CD1c-positive myeloid dendritic cell (primary cell): ENCODE measurements around the gene FRY.

Experiments used
- DNase-seq: peaks from one replicate; pipeline ENCODE4 v3.0.0-alpha.2; 2016; ENCODE audit errors: extremely low spot score

The FRY gene

GRCh38 chr13:32309312-32310133 lies 277.9 kb downstream of the FRY start:
- DNase-seq, result no peak

GRCh38 chr13:32310134-32310706 lies 278.6 kb downstream of the FRY start:
- peak; percentile 63 for DNase-seq

- no peak for DNase-seq
Observed at GRCh38 chr13:32311188-32311897, 279.8 kb downstream of the FRY start.

- DNase-seq, result peak; percentile 89
Observed at GRCh38 chr13:32314271-32315237, 283.0 kb downstream of the FRY start.

GRCh38 chr13:32315238-32316027 lies 283.9 kb downstream of the FRY start, which contains the start of the genes BRCA2 and ZAR1L:
Gene BRCA2 (plus strand): TSS chr13:32315508. CDS start chr13:32316461, 953 bp downstream.
Gene ZAR1L (minus strand): TSS chr13:32315363. CDS start chr13:32311925, 3,438 bp downstream.
- DNase-seq, result peak; percentile 98

GRCh38 chr13:32316028-32316339 lies 284.4 kb downstream of the FRY start:
- no peak for DNase-seq

- peak; percentile 72 for DNase-seq
Observed at GRCh38 chr13:32316501-32316900, 284.9 kb downstream of the FRY start.

GRCh38 chr13:32317716-32318465 lies 286.3 kb downstream of the FRY start:
- DNase-seq, result peak; percentile 86

GRCh38 chr13:32320528-32320927 lies 289.0 kb downstream of the FRY start:
- no peak for DNase-seq

- no peak for DNase-seq
Observed at GRCh38 chr13:32323912-32324311, 292.3 kb downstream of the FRY start.

GRCh38 chr13:32330441-32330840 lies 298.9 kb downstream of the FRY start:
- DNase-seq, result no peak

- DNase-seq, result peak; percentile 7
Observed at GRCh38 chr13:32334671-32335070, 303.1 kb downstream of the FRY start.

GRCh38 chr13:32340914-32341313 lies 309.3 kb downstream of the FRY start:
- peak; percentile 55 for DNase-seq

- no peak for DNase-seq
Observed at GRCh38 chr13:32347651-32348050, 316.1 kb downstream of the FRY start.
